CD14-positive monocyte (primary cell): Measurements from ENCODE around the gene SRSF6. TPM values are rescaled to one million over a fixed set of nuclear protein-coding genes. Genes with fewer than 3 reads are reported as not detected.
"Not testable (repeated sequence)": the region's sequence is repeated elsewhere in the genome, so short reads cannot be mapped to it uniquely, and the experiment has no call there.

Experiments
- DNase-seq, 3 donors: peaks; one replicate each; pipeline ENCODE4 v3.0.0-alpha.2; 2011 to 2022
- H2AFZ ChIP-seq: 2 replicates; pipeline ENCODE4 v1.6.0; 2012; ENCODE audit warnings: mild to moderate bottlenecking, low read depth, low read length, inconsistent platforms; ENCODE audit not compliant: insufficient read depth, poor library complexity, severe bottlenecking
- H3K27ac ChIP-seq, 2 donors: 1 replicate in 1 of 2; 2 replicates in 1 of 2; pipeline ENCODE4 v1.5.1; 2012 to 2013; ENCODE audit warnings: low read length in 2 of 2, control low read depth in 1 of 2, inconsistent platforms in 1 of 2, low read depth in 1 of 2, mild to moderate bottlenecking in 1 of 2
- H3K27me3 ChIP-seq, 2 donors: one replicate each; pipeline versions ENCODE4 v1.6.0 to v1.6.1; 2011 to 2013; ENCODE audit warnings: low read length in 2 of 2; ENCODE audit not compliant: control insufficient read depth in 2 of 2, insufficient read depth in 2 of 2
- H3K36me3 ChIP-seq, 2 donors: replicated peaks in 1 of 2; 1 replicate in 1 of 2; 2 replicates in 1 of 2; pipeline versions ENCODE4 v1.5.1 to v1.6.1; 2012 to 2013; ENCODE audit warnings: low read length in 2 of 2, control low read depth in 1 of 2, inconsistent platforms in 1 of 2, mild to moderate bottlenecking in 1 of 2; ENCODE audit not compliant: insufficient read depth in 2 of 2, control insufficient read depth in 1 of 2
- H3K4me1 ChIP-seq, 2 donors: 1 replicate in 1 of 2; 2 replicates in 1 of 2; pipeline versions ENCODE4 v1.5.1 to v1.6.1; 2012 to 2013; ENCODE audit warnings: low read length in 2 of 2, control low read depth in 1 of 2, inconsistent platforms in 1 of 2, mild to moderate bottlenecking in 1 of 2, moderate library complexity in 1 of 2; ENCODE audit not compliant: insufficient read depth in 2 of 2, control insufficient read depth in 1 of 2
- H3K4me2 ChIP-seq: replicated peaks from 2 replicates; pipeline ENCODE3; 2012; ENCODE audit warnings: low read length, moderate library complexity, mild to moderate bottlenecking; ENCODE audit not compliant: poor library complexity, severe bottlenecking; ENCODE audit errors: extremely low read depth
- H3K4me3 ChIP-seq, 3 experiments: fragments of 200-600 bp in 1 of 3; sonication (generic) in 1 of 3; replicated peaks in 1 of 3; 1 replicate in 2 of 3; 2 replicates in 1 of 3; pipeline ENCODE4 v1.5.1; 2011 to 2013; ENCODE audit warnings: low read length in 3 of 3, mild to moderate bottlenecking in 3 of 3, control low read depth in 2 of 3, low read depth in 2 of 3, inconsistent platforms in 1 of 3, moderate library complexity in 1 of 3
- H3K79me2 ChIP-seq: 2 replicates; pipeline ENCODE4 v1.6.0; 2012; ENCODE audit warnings: mild to moderate bottlenecking, control low read depth, inconsistent platforms, low read length, moderate library complexity; ENCODE audit not compliant: insufficient read depth
- H3K9ac ChIP-seq: 2 replicates; pipeline ENCODE4 v1.6.0; 2017; ENCODE audit warnings: low read length, mild to moderate bottlenecking; ENCODE audit not compliant: insufficient read depth, poor library complexity, severe bottlenecking
- H3K9me3 ChIP-seq, 2 donors: replicated peaks in 1 of 2; 1 replicate in 1 of 2; 2 replicates in 1 of 2; pipeline versions ENCODE4 v1.5.1 to v1.6.1; 2012 to 2013; ENCODE audit warnings: low read length in 2 of 2, control low read depth in 1 of 2; ENCODE audit not compliant: control insufficient read depth in 1 of 2, insufficient read depth in 1 of 2
- H4K20me1 ChIP-seq: 2 replicates; pipeline ENCODE4 v1.6.0; 2012; ENCODE audit warnings: mild to moderate bottlenecking, low read length, control low read depth, moderate library complexity; ENCODE audit not compliant: insufficient read depth
- H3K27ac Mint-ChIP-seq, 7 donors: one replicate each; pipeline ENCODE4 v1.8.0; 2020; ENCODE audit warnings: mild to moderate bottlenecking in 7 of 7, mixed read lengths in 7 of 7, moderate library complexity in 6 of 7, inconsistent platforms in 2 of 7
- H3K27me3 Mint-ChIP-seq, 3 donors: one replicate each; pipeline ENCODE4 v1.8.0; 2021 to 2022; ENCODE audit warnings: low read depth in 3 of 3, mild to moderate bottlenecking in 3 of 3, mixed read lengths in 3 of 3, moderate library complexity in 3 of 3, inconsistent platforms in 1 of 3
- H3K36me3 Mint-ChIP-seq, 2 donors: one replicate each; pipeline ENCODE4 v1.8.0; 2020; ENCODE audit warnings: mixed read lengths in 2 of 2, inconsistent platforms in 1 of 2, mild to moderate bottlenecking in 1 of 2
- H3K4me1 Mint-ChIP-seq: one replicate; pipeline ENCODE4 v1.8.0; 2020; ENCODE audit warnings: mild to moderate bottlenecking, mixed read lengths
- H3K4me3 Mint-ChIP-seq, 2 donors: one replicate each; pipeline ENCODE4 v1.8.0; 2020; ENCODE audit warnings: mild to moderate bottlenecking in 2 of 2, mixed read lengths in 2 of 2, moderate library complexity in 1 of 2
- H3K9me3 Mint-ChIP-seq, 7 donors: one replicate each; pipeline ENCODE4 v1.8.0; 2020 to 2022; ENCODE audit warnings: mixed read lengths in 7 of 7, mild to moderate bottlenecking in 6 of 7, moderate library complexity in 6 of 7, inconsistent platforms in 2 of 7
- WGBS: methylation state at CpG from one replicate; pipeline ENCODE4 v1.1.5; 2013; ENCODE audit warnings: missing lambda C conversion rate; ENCODE audit not compliant: insufficient coverage; 5-methylcytosine and 5-hydroxymethylcytosine counted together
- intact Hi-C, 2 donors: fragments of 100-400 bp; cut with micrococcal nuclease; formaldehyde crosslinking; loops; one replicate each; pipeline versions ENCODE4 v1.15.0 to v1.15.1; 2023
- polyA plus RNA-seq, 3 donors: library from polyadenylated mRNA; depleted of rRNA in 1 of 3; unstranded in 2 of 3; stranded (reverse) in 1 of 3; fragments of 300-500 nt in 2 of 3; fragments of >200 nt in 1 of 3; fragmentation: Illumina TruSeq in 2 of 3; gene quantifications; 1 replicate in 2 of 3; 2 replicates in 1 of 3; pipeline ENCODE4 v1.2.3, GENCODE V29; 2012 to 2021
- TF ChIP-seq, protein P1 (sequence below): fragments of 200-600 bp; IDR thresholded peaks from one replicate; pipeline ENCODE4 v1.8.0; 2022; ENCODE audit warnings: antibody characterized with exemption, mild to moderate bottlenecking

Gene SRSF6
- polyA plus RNA-seq, 3 donors, result 37.3 to 162 (median 45.5) TPM

DNA sequence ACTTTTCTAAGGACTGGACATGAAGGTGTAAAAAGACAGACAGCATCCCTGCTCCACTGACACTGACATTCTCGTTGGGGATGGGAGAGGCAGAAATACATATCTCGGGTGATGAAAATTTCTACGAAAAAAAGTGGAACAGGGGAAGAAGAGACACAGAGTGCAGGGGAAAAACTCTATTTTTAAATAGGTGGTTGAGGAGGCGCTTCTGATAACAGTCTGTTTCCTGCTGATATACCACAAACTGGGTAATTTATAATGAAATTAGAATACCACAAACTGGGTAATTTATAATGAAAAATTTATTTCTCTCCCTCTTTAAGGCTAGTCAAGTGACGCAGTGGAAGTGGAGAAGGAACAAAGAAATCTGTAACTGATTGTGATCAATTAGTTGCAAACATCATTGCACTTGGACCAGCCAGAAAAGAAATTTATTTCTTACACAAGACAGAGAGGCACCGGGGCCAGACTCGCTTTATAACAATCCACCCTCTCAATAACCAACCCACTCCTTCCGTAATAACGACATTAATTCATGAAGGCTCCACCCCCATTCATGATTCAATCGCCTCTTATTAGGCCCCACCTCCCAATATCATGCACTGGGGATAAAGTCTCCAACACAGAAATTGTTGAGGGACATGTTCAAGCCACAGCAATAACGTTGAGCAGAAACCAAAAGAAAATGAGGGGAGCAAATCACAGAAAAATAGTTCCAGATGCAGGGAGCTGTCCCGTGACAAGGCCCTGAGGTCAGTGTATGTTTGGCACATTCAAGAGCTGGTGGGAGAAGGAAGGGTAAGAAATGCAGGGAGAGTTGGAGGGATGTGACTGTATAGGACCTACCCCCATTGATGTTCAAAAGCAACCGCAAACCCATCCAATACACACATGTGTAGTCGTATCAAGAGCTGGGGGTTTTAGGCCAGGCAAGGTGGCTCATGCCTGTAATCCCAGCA, 6.6 kb upstream of the SRSF6 start:
- WGBS, result 15% methylated on average over 7 of the region's 14 CpGs
- Histone ChIP-seq H3K9me3 (no peaks in the 10 kb centered on the region), H3K36me3 (no peaks in the 10 kb centered on the region), H3K4me2 (no peak overlapping the region), H3K4me1 (no peaks in the 10 kb centered on the region), H3K27me3 (peaks cover 6 to 12% of the 10 kb centered on the region in 2 donors), H3K79me2 (no peaks in the 10 kb centered on the region), H3K27ac (no peak overlapping the region), H4K20me1 (no peaks in the 10 kb centered on the region), H3K4me3 (no peak overlapping the region), H3K9ac (no peak overlapping the region), H2AFZ (no peak overlapping the region)
- Mint-ChIP-seq H3K36me3 (no peaks in the 10 kb centered on the region), H3K27me3 (peaks cover 30 to 48% (median 32%) of the 10 kb centered on the region in 3 donors), H3K4me3 (no peak overlapping the region), H3K9me3 (peaks cover 0 to 2% (median 0%) of the 10 kb centered on the region in 7 donors), H3K27ac (no peak overlapping the region), H3K4me1 (peaks cover 5% of the 10 kb centered on the region)
- intact Hi-C loops, result loop anchor here in 1 of 2 donors (10.0 kb wide), 1 partner anchor 744 kb away; no protein-coding TSS in a partner anchor
- TF ChIP-seq, protein P1, sequence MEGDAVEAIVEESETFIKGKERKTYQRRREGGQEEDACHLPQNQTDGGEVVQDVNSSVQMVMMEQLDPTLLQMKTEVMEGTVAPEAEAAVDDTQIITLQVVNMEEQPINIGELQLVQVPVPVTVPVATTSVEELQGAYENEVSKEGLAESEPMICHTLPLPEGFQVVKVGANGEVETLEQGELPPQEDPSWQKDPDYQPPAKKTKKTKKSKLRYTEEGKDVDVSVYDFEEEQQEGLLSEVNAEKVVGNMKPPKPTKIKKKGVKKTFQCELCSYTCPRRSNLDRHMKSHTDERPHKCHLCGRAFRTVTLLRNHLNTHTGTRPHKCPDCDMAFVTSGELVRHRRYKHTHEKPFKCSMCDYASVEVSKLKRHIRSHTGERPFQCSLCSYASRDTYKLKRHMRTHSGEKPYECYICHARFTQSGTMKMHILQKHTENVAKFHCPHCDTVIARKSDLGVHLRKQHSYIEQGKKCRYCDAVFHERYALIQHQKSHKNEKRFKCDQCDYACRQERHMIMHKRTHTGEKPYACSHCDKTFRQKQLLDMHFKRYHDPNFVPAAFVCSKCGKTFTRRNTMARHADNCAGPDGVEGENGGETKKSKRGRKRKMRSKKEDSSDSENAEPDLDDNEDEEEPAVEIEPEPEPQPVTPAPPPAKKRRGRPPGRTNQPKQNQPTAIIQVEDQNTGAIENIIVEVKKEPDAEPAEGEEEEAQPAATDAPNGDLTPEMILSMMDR, result no peak
- no peak for DNase-seq

DNA sequence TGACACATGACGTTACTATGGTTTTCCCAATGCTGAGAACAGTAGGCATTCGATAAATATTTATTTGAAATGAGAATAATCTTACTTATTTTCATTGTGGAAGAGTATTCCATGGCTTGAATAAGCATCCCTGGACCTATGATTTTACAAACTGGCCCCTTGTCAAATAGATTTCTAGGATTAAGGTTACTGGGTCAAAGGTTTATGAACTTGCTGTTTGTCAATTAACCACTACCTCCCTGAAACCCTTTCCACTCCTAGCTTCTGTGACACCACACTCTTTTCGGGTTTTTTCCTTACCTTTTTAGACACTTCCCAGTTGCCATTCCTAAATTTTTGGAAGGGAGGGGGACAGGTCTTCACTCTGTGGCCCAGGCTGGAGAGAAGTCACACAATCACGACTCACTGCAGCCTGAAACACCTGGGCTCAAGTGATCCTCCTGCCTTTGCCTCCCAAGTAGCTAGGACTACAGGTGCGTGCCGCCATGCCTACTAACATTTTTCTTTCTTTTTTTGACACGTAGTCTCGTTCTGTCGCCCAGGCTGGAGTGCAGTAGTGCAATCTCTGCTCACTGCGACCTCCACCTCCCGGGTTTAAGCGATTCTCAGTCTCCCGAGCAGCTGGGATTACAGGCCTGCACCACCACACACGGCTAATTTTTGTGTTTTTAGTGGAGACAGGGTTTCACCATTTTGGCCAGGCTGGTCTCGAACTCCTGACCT, 5.1 kb upstream of the SRSF6 start:
- intact Hi-C loops, result loop anchor here in 1 of 2 donors (10.0 kb wide), 1 partner anchor 742 kb away; no protein-coding TSS in a partner anchor
- 98% methylated on average over 12 of the region's 15 CpGs for WGBS

DNA sequence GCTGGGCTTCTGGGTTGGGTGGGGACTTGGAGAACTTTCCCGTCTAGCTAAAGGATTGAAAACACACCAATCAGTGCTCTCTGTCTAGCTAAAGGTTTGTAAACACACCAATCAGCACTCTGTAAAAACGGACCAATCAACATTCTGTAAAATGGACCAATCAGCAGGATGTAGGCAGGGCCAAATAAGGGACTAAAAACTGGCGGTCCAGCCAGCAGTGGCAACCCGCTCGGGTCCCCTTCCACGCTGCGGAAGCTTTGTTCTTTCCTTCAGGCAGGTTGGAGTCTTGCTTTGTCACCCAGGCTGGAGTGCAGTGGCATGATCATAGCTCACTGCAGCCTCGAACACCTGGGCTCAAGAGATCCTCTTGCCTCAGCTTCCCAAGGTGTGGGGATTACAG, 1.4 kb upstream of the SRSF6 start:
- H3K27ac Mint-ChIP-seq, H3K27ac ChIP-seq, H3K4me3 ChIP-seq, H2AFZ ChIP-seq, H3K9me3 ChIP-seq, H3K4me2 ChIP-seq, H3K9ac ChIP-seq, H3K27me3 ChIP-seq, DNase-seq, H3K9me3 Mint-ChIP-seq: not testable (repeated sequence)
- Mint-ChIP-seq H3K27me3 (peaks cover 10 to 17% (median 11%) of the 10 kb centered on the region in 3 donors), H3K4me1 (peaks cover 21% of the 10 kb centered on the region), H3K4me3 (peak overlapping the region; percentile 93 to 96), H3K36me3 (peaks cover 20 to 24% of the 10 kb centered on the region in 2 donors)
- intact Hi-C loops, result loop anchor here (5.0 to 10.0 kb wide), 4 partner anchors 136 to 756 kb away; partner anchors contain the start of genes IFT52 (in 2 of the 2), OSER1 (in 2 of the 2) and MYBL2 (in 1 of the 2)
- whole genome bisulfite sequencing, result 98% methylated on average over 6 of the region's 8 CpGs
- Histone ChIP-seq H4K20me1 (peaks cover 28% of the 10 kb centered on the region), H3K79me2 (peaks cover 36% of the 10 kb centered on the region), H3K4me1 (peaks cover 13 to 19% of the 10 kb centered on the region in 2 donors), H3K36me3 (peaks cover 23% of the 10 kb centered on the region in 2 donors)

More for the DNA sequence above, 5.1 kb upstream of the SRSF6 start:
- no peaks in the 10 kb centered on the region for H3K79me2 ChIP-seq
- H3K4me3 ChIP-seq, result no peak overlapping the region
- peaks cover 7 to 9% of the 10 kb centered on the region in 2 donors for H3K4me1 ChIP-seq
- H3K27me3 ChIP-seq, result peaks cover 6 to 12% of the 10 kb centered on the region in 2 donors
- no peak overlapping the region for H3K4me3 Mint-ChIP-seq
- H4K20me1 ChIP-seq, result no peaks in the 10 kb centered on the region
- no peak overlapping the region for H3K27ac Mint-ChIP-seq
- no peak overlapping the region for H3K9ac ChIP-seq
- DNase-seq, result no peak
- H3K9me3 ChIP-seq, result no peaks in the 10 kb centered on the region
- TF ChIP-seq, protein P1, result no peak
- H2AFZ ChIP-seq, result no peak overlapping the region
- no peaks in the 10 kb centered on the region for H3K36me3 ChIP-seq
- H3K4me2 ChIP-seq, result no peak overlapping the region
- peaks cover 28 to 48% (median 37%) of the 10 kb centered on the region in 3 donors for H3K27me3 Mint-ChIP-seq
- H3K9me3 Mint-ChIP-seq, result peaks cover 0 to 2% (median 0%) of the 10 kb centered on the region in 7 donors
- H3K4me1 Mint-ChIP-seq, result peaks cover 12% of the 10 kb centered on the region
- no peak overlapping the region for H3K27ac ChIP-seq
- H3K36me3 Mint-ChIP-seq, result no peaks in the 10 kb centered on the region
